Measurements from ENCODE around the gene GSDME.

GSDME gene

GRCh38 chr7:24702755-24703154 is 54.5 kb downstream of the GSDME start:
- DNase-seq = no peak

- no peak for DNase-seq
Observed at GRCh38 chr7:24701261-24702235, 55.7 kb downstream of the GSDME start.

GRCh38 chr7:24700521-24701260 is 56.6 kb downstream of the GSDME start:
- DNase-seq = no peak

- DNase-seq = no peak
Observed at GRCh38 chr7:24698531-24699266, 58.6 kb downstream of the GSDME start.

- DNase-seq = no peak
Observed at GRCh38 chr7:24697416-24697815, 59.8 kb downstream of the GSDME start.

- DNase-seq = no peak
Observed at GRCh38 chr7:24692592-24692991, 64.7 kb downstream of the GSDME start.

- no peak for DNase-seq
Observed at GRCh38 chr7:24690251-24690650, 67.0 kb downstream of the GSDME start.

- no peak for DNase-seq
Observed at GRCh38 chr7:24685708-24686107, 71.6 kb downstream of the GSDME start.

GRCh38 chr7:24670782-24671181 is 86.5 kb downstream of the GSDME start:
- DNase-seq = no peak

- no peak for DNase-seq
Observed at GRCh38 chr7:24669971-24670591, 87.2 kb downstream of the GSDME start.

- no peak for DNase-seq
Observed at GRCh38 chr7:24668927-24669635, 88.2 kb downstream of the GSDME start.

GRCh38 chr7:24665564-24666294 is 91.5 kb downstream of the GSDME start:
- DNase-seq = peak in 3 of 5 experiments; percentile 1 to 54 (median 10)

GRCh38 chr7:24660546-24660945 is 96.7 kb downstream of the GSDME start:
- DNase-seq = no peak

GRCh38 chr7:24659505-24659904 is 97.8 kb downstream of the GSDME start:
- no peak for DNase-seq

- no peak for DNase-seq
Observed at GRCh38 chr7:24657980-24658379, 99.3 kb downstream of the GSDME start.

GRCh38 chr7:24656608-24657007 is 100.7 kb downstream of the GSDME start:
- DNase-seq = no peak

- no peak for DNase-seq
Observed at GRCh38 chr7:24654305-24654704, 103.0 kb downstream of the GSDME start.

GRCh38 chr7:24653316-24654085 is 103.8 kb downstream of the GSDME start:
- no peak for DNase-seq

GRCh38 chr7:24652251-24652939 is 104.9 kb downstream of the GSDME start:
- no peak for DNase-seq

All from T-helper 2 cell (primary cell).